GM19467 (cell line): ENCODE data around the gene CALM3.
"Not testable (repeated sequence)": the region's sequence is repeated elsewhere in the genome, so short reads cannot be mapped to it uniquely, and the experiment has no call there.

Experiments
- ATAC-seq: cut with Tn5 transposase; IDR thresholded peaks from one replicate; pipeline ENCODE4 v1.9.1; 2021; ENCODE audit warnings: mild to moderate bottlenecking, moderate library complexity; ENCODE audit not compliant: unreplicated experiment

The CALM3 gene

DNA sequence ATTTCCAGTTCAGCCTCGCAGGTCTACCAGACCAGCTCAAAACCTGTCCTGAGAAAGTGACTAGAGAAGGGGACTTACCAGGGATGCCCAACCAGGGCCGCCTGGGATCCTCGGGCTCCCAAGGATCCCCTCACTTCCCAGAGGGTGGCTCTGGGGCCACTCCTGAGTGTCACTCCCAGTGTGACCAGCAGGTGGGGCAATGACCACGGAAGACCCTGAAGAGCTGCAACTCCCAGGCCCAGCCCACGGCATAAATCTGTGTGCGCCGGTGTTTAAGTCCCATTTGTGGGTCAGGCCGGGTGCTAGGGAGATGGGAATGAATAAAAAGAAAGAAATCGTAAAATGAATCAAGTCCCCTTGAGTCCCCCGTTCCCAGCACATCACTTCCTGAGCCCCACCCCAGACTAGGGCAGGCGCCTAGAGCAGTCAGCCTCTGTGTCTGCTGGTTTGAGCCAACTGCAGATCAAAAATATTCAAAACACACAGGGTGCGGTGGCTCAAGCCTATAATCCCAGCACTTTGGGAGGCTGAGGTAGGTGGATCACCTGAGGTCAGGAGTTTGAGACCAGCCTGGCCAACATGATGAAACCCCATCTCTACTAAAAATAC is 13.1 kb downstream of the CALM3 start:
- ATAC-seq, result peak; percentile 46

DNA sequence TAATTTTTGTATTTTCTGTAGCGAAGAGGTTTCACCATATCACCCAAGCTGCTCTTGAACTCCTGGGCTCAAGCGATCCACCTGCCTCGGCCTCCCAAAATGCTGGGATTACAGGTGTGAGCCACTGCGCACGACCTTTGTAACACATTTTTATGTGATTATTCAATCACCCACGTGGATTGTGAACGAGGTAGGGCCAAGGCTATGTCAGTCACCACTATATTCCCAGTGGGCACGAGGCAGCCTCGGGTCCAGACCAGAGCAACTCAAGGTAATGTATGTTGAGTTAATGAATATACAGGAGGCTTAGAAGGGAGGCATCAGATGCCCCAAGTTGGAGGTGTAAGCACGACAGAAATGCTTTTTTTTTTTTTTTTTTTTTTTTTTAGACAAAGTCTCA is 14.8 kb downstream of the CALM3 start:
- no peak for ATAC-seq

DNA sequence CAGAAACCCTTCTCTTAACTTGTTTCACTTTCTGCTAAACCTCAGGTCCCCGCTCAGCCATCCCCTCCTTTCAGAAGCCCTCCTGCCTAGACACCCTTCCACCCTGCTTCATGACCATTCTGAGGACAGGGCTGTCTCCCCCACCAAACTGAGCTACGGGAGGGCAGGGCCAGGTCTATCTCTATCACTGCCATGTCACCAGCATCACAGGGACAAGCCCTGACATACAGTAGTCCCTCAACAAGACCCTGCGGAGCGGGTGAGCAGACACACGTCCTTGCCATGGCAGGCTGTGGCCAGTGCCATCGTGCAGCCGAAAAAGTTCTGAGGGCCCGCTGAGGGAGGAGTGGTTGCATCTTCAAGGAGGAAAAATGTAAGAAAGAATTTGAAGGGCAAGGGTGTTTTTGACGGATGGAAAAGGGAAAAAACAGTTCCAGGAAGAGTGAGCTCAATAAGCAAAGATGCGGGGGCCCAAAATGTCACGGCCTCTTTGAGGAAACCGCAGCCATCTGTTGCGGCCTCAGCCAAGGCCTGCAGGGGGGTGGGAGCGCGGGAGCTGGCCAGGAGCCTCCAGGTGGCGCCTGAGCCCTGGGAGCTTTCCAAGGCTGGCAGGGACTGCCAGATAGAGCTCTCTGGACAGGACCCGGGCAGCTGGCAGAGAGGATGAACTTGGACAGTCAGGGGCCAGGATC is 15.6 kb downstream of the CALM3 start:
- ATAC-seq, result no peak

DNA sequence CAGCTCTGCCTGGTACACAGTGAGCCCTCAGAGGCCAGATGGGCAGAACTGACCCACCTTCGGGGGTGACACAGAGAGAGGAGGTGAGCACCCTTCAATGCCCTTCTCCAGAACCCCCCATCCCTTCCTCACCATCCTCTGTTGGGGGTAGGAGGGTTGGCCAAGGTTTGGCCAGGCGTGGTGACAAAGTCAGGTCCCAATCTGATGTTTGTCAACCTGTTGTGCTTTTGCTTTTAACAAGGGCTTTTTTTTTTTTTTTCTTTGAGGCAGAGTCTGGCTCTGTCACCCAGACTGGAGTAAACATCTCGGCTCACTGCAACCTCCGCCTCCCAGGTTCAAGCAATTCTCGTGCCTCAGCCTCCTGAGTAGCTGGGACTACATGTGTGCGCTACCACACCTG is 16.5 kb downstream of the CALM3 start:
- no peak for ATAC-seq

DNA sequence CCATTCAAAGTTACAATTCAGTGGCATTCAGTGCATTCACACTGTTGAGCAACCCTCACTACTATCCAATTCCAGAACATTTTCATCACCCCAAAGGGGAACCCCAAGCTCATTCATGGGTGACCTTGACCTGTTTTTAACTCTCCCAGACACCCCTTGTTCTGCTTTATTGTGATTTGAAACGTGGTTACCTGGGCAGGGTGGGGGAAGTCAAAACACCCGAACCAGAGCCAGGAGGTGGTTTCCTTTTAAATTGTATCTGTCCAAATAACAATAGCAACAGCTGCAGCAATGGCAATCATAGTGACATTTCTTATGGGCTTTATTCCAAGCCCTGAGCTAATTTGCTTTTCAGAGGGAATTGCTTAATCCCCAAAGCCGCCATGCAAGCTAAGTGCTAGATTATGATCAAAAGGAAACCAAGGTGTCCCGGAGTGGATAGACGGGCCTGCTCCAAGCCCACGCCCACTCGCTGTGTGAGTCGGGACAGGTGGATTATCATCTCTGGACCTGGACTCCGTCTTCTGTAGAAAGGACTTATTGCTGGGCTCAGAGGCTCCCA is 17.6 kb downstream of the CALM3 start:
- ATAC-seq, result no peak

DNA sequence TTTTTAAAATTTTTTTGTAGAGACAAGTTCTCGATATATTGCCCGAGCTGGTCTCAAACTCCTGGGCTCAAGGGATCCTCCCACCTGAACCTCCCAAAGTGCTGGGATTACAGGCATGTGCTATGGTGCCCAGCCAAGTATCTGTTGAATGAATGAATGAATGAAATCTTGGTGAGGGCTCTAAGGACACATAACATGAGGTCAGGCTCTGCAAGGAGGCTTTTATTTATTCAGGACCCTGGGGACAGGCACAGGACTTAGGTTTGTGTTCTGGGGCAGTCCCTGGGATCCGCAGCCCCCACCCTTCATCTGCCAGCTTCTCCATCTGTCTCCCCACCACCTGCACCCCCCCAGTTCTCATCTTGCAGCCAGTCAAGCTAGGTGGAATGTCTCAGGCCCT is 19.1 kb downstream of the CALM3 start:
- ATAC-seq, result no peak

DNA sequence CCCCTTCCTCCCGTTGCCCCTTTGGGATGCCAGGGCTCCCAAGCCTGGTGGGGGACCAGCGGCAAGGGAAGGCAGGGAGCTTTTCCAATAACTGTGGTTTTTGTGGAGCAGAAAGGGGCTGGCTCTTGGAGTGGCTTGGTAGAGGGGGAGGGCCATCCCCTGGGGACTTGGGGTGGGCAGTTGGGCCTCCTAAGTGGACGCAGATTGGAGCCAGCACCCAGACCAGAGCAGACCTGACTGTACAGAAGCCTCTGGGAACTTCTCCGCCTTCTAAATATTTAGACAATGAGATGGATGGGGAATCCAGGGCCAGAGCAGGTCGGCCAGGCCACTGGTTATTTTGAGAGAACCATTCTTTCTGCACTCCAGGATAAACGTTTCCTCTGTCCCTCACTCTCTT is 19.6 kb downstream of the CALM3 start:
- ATAC-seq, result no peak

DNA sequence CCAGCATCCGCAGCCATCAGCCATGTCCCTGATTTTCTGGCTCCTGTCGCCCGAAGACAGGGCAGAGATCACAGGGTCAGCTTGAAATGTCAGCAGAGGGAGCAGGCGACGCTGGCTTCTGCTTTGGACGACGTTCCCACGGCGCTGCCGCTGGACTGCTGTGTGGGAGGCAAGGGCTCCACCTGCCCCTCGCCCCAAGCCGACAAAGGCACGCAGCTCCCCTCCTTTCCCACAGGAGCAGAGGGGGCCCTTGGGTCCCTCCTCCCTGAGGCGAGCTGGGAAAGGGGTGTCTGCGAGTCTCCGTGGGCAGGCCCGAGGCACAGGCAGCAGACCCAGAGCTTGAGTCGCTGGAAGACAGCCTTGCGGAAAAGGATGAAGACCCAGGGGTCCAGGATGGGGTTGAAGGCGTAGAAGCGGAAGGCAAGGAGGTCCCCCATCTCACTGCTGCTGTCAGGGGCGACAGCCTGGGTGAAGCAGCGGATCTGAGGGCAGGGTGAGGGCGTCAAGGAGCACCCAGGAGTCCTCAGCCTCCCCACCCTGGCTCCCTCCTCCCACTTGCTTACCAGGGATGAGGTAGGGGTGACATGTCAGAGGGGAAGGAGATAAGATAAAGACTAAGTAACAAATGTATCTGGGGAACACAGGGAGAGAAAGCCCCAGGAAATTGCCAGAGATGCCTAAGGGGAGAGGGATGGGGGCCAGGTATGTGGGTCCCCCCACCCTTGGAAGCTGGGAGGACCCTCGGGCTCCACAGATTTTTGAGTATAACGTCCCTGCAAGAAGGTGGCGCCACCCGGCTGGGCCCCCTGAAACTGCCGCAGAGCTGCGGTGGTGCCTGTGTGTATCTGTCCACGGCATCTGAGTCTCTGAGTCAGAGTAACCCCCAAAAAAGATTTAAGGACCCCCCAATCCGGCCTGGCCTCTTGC is 20.3 kb downstream of the CALM3 start:
- no peak for ATAC-seq

DNA sequence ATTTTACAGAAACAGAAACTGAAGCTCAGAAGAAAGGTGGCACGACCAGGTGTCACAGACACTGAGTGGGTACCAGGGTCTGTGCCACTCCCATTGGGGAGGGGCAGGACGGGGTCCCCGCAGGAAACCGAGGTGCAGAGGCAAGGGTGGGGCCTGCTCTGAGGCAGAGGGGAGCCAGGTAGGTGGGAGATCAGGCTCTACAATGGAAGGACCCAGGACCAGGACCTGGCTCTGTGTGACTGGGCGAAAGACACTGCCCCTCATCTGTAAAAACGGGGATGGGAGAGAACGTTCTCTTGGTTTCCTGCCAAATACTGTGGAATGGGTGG is 21.0 kb downstream of the CALM3 start:
- ATAC-seq, result no peak

DNA sequence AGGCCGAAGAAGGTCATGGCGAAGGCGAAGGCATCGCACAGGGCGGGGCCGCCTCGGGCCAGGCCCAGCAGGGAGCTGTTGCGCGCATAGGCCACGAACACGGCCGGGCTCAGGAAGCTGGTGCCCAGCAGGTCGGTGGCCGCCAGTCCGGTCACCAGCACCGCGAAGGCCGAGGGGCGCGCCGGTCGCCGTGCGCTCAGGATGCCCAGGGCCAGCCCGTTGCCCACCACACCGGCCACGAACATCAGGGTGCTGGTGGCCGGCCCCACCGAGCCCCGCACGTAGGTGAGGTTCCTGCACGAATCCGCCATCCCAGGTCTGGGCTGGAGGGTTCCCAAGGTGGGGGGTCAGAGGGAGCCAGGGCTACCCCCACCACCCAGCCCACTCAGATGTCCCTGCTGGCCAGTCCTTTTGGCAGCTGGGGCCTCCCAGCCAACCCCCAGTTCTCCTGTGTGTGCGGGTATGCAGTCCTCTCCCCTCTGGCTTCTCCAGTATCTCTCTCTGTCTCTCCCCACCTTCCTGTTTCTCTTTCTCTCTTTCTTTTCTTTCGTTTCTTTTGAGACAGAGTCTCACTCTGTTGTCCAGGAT is 22.9 kb downstream of the CALM3 start:
- ATAC-seq, result no peak

DNA sequence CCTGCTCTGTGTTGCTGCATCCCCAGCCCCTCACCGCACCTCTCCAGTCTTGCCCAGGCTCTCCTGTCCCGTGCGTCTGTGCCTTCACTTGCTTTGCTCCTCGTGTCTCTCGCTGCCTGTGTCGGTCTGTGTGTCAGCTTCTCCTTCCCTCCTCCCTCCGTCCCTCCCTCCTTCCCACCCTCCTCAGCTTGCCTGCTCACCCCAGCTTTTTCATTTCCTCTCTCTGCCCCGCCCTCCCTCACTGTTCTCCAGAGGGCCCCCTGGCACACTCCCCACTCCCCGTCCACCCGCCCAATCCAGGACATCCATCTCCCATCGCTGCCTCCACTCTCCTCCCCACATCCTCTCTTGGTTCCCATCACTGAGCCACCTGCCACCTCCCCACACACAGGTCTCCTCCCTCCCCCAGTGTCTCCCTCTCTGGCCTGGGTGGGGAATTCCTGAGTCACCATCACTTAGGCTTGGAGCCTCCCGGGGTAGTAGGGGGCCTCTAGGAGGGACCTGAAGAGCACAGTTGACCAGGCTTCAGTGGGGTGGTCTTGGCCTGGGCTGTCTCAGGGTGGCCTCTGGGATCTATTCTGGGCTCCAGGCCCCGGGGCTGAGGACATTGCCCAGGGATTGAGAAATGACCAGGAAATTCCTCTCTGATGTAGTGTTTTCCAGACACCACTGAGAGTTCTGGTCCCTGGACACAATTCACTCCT is 24.0 kb downstream of the CALM3 start, which contains the start of gene PTGIR:
Gene PTGIR (minus strand): TSS at position 132 of the 704 bp plus-strand sequence. CDS start 864 bp downstream, outside the sequence.
- ATAC-seq, result no peak

DNA sequence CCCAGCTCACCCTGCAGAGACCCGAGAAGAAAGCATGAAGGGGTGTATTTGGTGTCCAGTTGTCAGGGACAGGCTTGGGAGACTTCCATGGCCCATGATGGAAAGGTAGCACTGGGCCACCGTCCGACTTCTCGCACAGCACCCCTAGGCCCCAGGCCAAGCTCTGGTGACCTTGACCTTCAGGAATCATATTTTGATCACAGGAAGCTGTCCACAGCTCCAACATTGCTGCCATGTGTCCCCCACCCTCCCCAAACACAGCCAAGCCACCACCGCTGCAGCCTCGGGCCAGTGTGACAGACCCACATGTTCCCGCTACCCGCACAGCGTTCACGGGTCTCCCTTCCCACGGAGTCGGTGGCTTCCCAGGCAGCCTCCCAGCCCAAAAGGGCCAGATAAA is 24.6 kb downstream of the CALM3 start:
- no peak for ATAC-seq

DNA sequence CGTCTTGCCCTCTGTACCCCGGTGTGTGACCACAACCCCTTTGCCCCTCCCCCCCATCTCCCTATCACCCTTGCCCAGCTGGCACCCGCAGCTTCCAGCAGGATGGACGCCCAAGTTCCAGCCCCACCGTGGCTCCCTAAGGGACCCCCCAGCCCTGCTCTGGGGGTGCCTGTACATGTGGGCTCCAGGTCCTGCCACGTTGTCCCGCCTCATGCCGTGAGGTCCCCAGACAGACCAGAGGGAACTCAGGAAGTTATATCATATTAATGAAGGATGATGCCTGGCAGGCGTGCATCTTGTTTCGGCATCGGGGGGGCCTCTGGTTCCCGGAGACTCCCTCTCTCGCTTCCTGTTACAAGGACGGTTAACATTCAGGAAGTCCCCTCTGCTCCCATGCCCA is 25.3 kb downstream of the CALM3 start:
- no peak for ATAC-seq

DNA sequence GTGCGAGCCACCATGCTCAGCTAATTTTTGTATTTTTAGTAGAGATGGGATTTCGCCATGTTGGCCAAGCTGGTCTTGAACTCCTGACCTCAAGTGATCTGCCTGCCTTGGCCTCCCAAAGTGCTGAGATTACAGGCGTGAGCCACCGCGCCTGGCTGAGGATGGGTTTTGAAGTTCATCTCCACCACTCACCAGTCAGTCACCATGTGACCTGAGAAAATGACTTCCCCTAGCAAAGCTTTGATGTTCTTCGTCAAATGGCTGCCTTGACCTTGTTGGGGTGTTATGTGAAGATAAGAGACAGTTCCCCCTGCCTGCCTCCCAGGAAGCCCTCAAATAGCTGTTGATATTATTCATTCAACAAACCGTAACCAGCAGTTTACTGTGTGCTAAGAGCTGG is 27.8 kb downstream of the CALM3 start:
- not testable (repeated sequence) for ATAC-seq

DNA sequence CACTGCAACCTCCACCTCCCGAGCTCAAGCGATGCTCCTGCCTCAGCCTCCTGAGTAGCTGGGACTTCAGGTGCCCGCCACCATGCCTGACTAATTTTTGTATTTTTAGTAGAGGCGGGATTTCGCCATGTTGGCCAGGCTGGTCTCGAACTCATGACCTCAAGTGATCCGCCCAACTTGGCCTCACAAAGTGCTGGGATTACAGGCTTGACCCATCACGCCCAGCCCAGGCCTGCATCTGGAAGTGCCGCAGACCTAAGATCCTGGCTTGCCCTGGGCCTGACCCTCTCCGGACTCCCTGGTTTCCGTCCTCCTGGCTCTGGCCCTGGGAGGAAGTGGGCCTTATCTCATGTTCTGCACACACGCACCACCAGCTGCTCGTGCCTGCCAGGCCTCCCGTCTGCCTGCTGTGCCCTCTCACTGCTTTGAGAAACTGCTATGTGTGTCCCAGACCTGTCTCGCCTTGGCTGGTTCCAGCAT is 28.5 kb downstream of the CALM3 start:
- no peak for ATAC-seq

DNA sequence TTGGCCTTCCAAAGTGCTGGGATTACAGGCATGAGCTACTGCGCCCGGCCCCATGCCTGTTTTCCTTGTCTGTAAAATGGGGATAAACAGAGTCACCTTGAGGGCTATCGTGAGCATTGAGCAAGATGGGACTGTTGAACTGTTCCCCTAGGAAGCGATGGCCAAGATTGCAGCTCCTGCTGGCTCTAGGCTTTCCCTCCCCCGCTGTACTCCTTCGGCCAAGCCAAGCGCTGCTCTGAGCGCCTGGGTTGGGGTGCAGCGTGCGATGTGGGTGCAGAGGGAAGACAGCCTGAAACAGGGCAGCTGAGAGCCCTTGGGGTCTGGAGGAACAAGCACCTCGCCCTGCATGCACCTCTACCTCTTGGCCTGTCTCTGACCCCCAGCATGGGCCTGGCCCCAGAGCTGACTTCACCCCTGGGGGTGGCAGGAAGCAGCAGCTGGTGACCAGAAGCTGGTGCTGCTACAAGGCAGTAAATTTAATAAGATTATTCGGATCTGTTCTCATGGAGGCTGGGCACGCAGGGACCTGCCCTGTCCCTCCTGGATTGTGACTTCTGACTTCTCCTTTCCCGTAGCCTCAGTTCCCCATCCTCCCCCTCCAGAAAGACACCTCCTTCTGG is 29.6 kb downstream of the CALM3 start:
- no peak for ATAC-seq

DNA sequence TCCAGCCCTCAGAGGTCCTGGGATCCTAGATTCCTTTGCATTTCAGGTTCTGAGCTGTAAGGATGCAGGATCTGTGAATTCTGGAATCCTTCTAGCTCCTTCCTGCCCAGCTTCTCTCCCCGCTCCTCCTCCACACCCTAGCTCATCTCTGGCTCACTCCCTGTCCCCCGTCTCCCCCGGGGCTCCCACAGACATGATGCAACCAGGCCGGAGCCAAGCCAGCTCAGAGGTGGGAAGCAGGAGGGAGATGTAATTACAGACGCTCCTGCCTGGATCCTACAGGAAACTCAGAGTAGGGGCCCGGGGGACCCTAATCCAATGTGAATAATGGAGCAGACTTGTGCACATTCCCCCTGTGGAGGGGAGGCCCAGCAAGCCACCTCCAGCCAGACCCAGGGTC is 30.4 kb downstream of the CALM3 start:
- no peak for ATAC-seq

DNA sequence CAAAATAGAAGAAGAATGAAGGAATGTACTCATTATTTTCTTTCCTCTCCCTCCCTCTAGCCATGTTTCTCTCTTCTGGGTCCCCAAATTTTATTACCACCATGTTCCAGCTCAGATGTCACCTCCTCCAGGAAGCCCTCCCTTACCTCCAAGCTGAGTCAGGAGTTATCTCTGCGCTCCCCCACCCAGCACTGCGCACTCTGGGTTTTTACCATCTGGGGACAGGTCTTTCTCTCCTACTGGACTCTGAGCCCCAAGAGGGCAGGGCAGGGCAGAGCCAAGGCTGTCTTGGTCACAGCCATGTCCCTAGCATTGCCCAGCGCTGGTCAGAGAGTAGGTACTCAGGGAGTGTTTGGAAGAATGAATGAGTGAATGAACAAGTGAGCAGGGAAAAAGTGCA is 32.0 kb downstream of the CALM3 start:
- no peak for ATAC-seq

DNA sequence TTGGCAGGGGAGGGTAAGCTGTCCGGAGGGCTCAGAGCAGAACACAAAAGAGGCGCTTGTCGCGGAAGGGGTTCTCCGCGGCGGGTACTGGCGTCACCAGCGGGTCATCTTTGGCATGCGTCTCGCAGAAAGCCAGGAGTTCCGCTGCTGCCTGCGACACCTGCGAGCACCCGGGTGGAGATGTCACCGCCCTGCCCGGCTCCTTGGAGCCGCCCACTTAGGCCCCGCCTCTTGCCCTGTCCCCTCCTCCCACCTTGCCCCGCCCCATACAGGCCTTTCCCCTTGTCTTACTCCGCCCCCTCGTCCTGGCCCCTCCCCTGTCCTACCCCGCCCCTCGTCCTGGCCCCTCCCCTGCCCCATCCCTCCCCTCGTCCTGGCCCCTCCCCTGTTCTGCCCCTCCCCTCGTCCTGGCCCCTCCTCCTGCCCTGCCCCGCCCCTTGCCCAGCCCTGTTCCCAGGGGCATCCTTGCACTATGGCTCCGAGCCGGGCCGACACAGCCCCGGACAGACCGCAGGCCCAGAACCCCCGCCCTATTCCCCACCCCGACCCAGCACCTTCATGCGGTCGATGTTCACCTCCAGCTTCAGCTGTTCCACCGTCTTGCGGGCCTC is 33.0 kb downstream of the CALM3 start:
- ATAC-seq, result peak; percentile 50
